HepG2 (cell line): ENCODE data around the gene ARPC3. TPM values are rescaled to one million over a fixed set of nuclear protein-coding genes. Genes with fewer than 3 reads are reported as not detected.

Experiments used
- ATF1 ChIP-seq: IDR thresholded peaks from 2 replicates; pipeline ENCODE4 v1.6.1; 2016; ENCODE audit warnings: mild to moderate bottlenecking, control low read depth
- HNF1A ChIP-seq, 2 experiments: sonication (generic) in 1 of 2; formaldehyde crosslinking in 1 of 2; IDR thresholded peaks; 2 replicates each; pipeline versions ENCODE4 v1.4.0 to v1.6.1; 2016 to 2020; ENCODE audit warnings: borderline replicate concordance in 1 of 2, low read depth in 1 of 2, mild to moderate bottlenecking in 1 of 2, missing genetic modification reagents in 1 of 2
- KDM6A ChIP-seq: IDR thresholded peaks from 2 replicates; pipeline ENCODE4 v1.6.1; 2016; ENCODE audit warnings: low read depth
- LCORL ChIP-seq, 2 experiments: fragments of 450-650 bp in 1 of 2; sonication (generic) in 1 of 2; formaldehyde crosslinking in 1 of 2; IDR thresholded peaks; 2 replicates each; pipeline versions ENCODE4 v1.5.0 to v1.6.1; 2017 to 2020; ENCODE audit warnings: antibody characterized with exemption in 1 of 2, missing genetic modification reagents in 1 of 2
- SAP130 ChIP-seq: IDR thresholded peaks from 2 replicates; pipeline ENCODE4 v1.6.1; 2016; ENCODE audit warnings: low read depth
- SOX6 ChIP-seq, 2 experiments: fragments of 450-650 bp in 1 of 2; sonication (generic) in 1 of 2; formaldehyde crosslinking in 1 of 2; IDR thresholded peaks; 2 replicates each; pipeline versions ENCODE4 v1.4.0 to v1.6.1; 2017 to 2020; ENCODE audit warnings: antibody characterized with exemption in 1 of 2, mild to moderate bottlenecking in 1 of 2, missing genetic modification reagents in 1 of 2
- ZNF567 ChIP-seq: sonication (generic); formaldehyde crosslinking; IDR thresholded peaks from 2 replicates; pipeline ENCODE4 v1.8.1; 2023; ENCODE audit warnings: mild to moderate bottlenecking, missing genetic modification reagents, borderline replicate concordance
- ZSCAN5A ChIP-seq: sonication (generic); formaldehyde crosslinking; IDR thresholded peaks from 2 replicates; pipeline ENCODE4 v1.8.0; 2022; ENCODE audit warnings: mild to moderate bottlenecking, missing genetic modification reagents, borderline replicate concordance
- polyA plus RNA-seq, 8 experiments: library from polyadenylated mRNA; depleted of rRNA in 3 of 8; stranded (reverse) in 7 of 8; unstranded in 1 of 8; fragments of >200 nt; fragmentation: Illumina TruSeq in 4 of 8; extraction: Trizol in 4 of 8; gene quantifications; 2 replicates each; pipeline versions ENCODE4 v1.2.1 to v1.2.3, GENCODE V29; 2011 to 2016; ENCODE audit warnings: low read depth in 4 of 8, missing spikeins in 1 of 8, mixed read lengths in 1 of 8; ENCODE audit not compliant: insufficient read depth in 1 of 8
- total RNA-seq, 5 experiments: library from RNA; depleted of rRNA; stranded (reverse); fragments of >200 nt; fragmentation: Illumina TruSeq; extraction: Trizol; gene quantifications; 2 replicates each; pipeline ENCODE4 v1.2.3, GENCODE V29; 2016; ENCODE audit warnings: low read depth in 1 of 5

The ARPC3 gene
- total and polyA plus RNA-seq, 2 of the 13 experiments (the other 11 are each of a cell fraction or from before 2014, with no cell fraction given): 32.7 to 234 TPM

GRCh38 chr12:110453569-110454296 lies 3.6 kb upstream of the ARPC3 start (continued):
- TF ChIP-seq ZSCAN5A (no peak), LCORL (IDR thresholded peaks at IDR 0.05) (no peak), LCORL (CRISPR knock-in tag; IDR thresholded peaks at IDR 0.05) (0 out of 2 replicates have a peak, but pooled peaks have one; percentile 15), SAP130 (CRISPR knock-in tag) (no peak), ZNF567 (CRISPR knock-in tag) (no peak), KDM6A (CRISPR knock-in tag) (0 out of 2 replicates have a peak, but pooled peaks have one; percentile 17), SOX6 (IDR thresholded peaks at IDR 0.05) (no peak), SOX6 (CRISPR knock-in tag; IDR thresholded peaks at IDR 0.05) (peak; percentile 34; the same call in 1 of the 2 replicates), ATF1 (CRISPR knock-in tag) (peak; percentile 16; the same call in 1 of the 2 replicates), HNF1A (IDR thresholded peaks at IDR 0.05; ENCODE audit: low read depth) (peak; percentile 30; the same call in 1 of the 2 replicates), HNF1A (CRISPR knock-in tag; IDR thresholded peaks at IDR 0.05; ENCODE audit: borderline replicate concordance) (no peak)
